HepG2 (cell line): ENCODE data around the gene ASL. TPM values are rescaled to one million over a fixed set of nuclear protein-coding genes. Genes with fewer than 3 reads are reported as not detected.

Experiments used
- CCDC6 ChIP-seq: sonication (generic); formaldehyde crosslinking; IDR thresholded peaks from 2 replicates; pipeline ENCODE4 v1.8.1; 2022; ENCODE audit warnings: mild to moderate bottlenecking, missing genetic modification reagents, moderate library complexity
- IRX3 ChIP-seq: sonication (generic); formaldehyde crosslinking; IDR thresholded peaks from 2 replicates; pipeline ENCODE4 v1.8.1; 2023; ENCODE audit warnings: mild to moderate bottlenecking, low read depth, missing genetic modification reagents, borderline replicate concordance
- KLF15 ChIP-seq: sonication (generic); formaldehyde crosslinking; IDR thresholded peaks from 2 replicates; pipeline ENCODE4 v1.8.1; 2023; ENCODE audit warnings: borderline replicate concordance, mild to moderate bottlenecking, inconsistent platforms, missing genetic modification reagents, mixed read lengths
- MIER3 ChIP-seq: IDR thresholded peaks from 2 replicates; pipeline ENCODE4 v1.6.1; 2016; ENCODE audit warnings: missing compliant biosample characterization, borderline replicate concordance
- RFX1 ChIP-seq: fragments of 450-650 bp; IDR thresholded peaks from 2 replicates; pipeline ENCODE4 v1.6.1; 2017
- SP4 ChIP-seq: sonication (generic); formaldehyde crosslinking; IDR thresholded peaks from 2 replicates; pipeline ENCODE4 v1.8.1; 2023; ENCODE audit warnings: mild to moderate bottlenecking, missing genetic modification reagents
- TOE1 ChIP-seq: sonication (generic); formaldehyde crosslinking; IDR thresholded peaks from 2 replicates; pipeline ENCODE4 v1.4.0; 2020; ENCODE audit warnings: mild to moderate bottlenecking, missing genetic modification reagents
- WIZ ChIP-seq: sonication (generic); formaldehyde crosslinking; IDR thresholded peaks from 2 replicates; pipeline ENCODE4 v1.5.1; 2020; ENCODE audit warnings: mild to moderate bottlenecking, missing genetic modification reagents
- ZFP36L1 ChIP-seq: sonication (generic); formaldehyde crosslinking; IDR thresholded peaks from 2 replicates; pipeline ENCODE4 v1.8.0; 2022; ENCODE audit warnings: mild to moderate bottlenecking, missing genetic modification reagents, moderate library complexity
- ZHX2 ChIP-seq, 2 experiments: sonication (generic) in 1 of 2; formaldehyde crosslinking in 1 of 2; IDR thresholded peaks; 2 replicates each; pipeline versions ENCODE4 v1.6.1 to v1.9.0; 2014 to 2022; ENCODE audit warnings: antibody characterized with exemption in 1 of 2, borderline replicate concordance in 1 of 2, inconsistent platforms in 1 of 2, low read depth in 1 of 2, missing genetic modification reagents in 1 of 2
- ZNF367 ChIP-seq: sonication (generic); formaldehyde crosslinking; IDR thresholded peaks from 2 replicates; pipeline ENCODE4 v1.4.0; 2020; ENCODE audit warnings: missing genetic modification reagents, borderline replicate concordance
- polyA plus RNA-seq, 8 experiments: library from polyadenylated mRNA; depleted of rRNA in 3 of 8; stranded (reverse) in 7 of 8; unstranded in 1 of 8; fragments of >200 nt; fragmentation: Illumina TruSeq in 4 of 8; extraction: Trizol in 4 of 8; gene quantifications; 2 replicates each; pipeline versions ENCODE4 v1.2.1 to v1.2.3, GENCODE V29; 2011 to 2016; ENCODE audit warnings: low read depth in 4 of 8, missing spikeins in 1 of 8, mixed read lengths in 1 of 8; ENCODE audit not compliant: insufficient read depth in 1 of 8
- total RNA-seq, 5 experiments: library from RNA; depleted of rRNA; stranded (reverse); fragments of >200 nt; fragmentation: Illumina TruSeq; extraction: Trizol; gene quantifications; 2 replicates each; pipeline ENCODE4 v1.2.3, GENCODE V29; 2016; ENCODE audit warnings: low read depth in 1 of 5
- TF ChIP-seq, protein P1 (sequence below): sonication (generic); formaldehyde crosslinking; IDR thresholded peaks from 2 replicates; pipeline ENCODE4 v1.5.1; 2020; ENCODE audit warnings: missing genetic modification reagents, mild to moderate bottlenecking, borderline replicate concordance
- TF ChIP-seq, protein P2 (sequence below): sonication (generic); formaldehyde crosslinking; IDR thresholded peaks from 2 replicates; pipeline ENCODE4 v1.8.1; 2023; ENCODE audit warnings: missing genetic modification reagents, mild to moderate bottlenecking, borderline replicate concordance
- TF ChIP-seq, protein P3 (sequence below): sonication (generic); formaldehyde crosslinking; IDR thresholded peaks from 2 replicates; pipeline ENCODE4 v1.8.0; 2022; ENCODE audit warnings: missing genetic modification reagents, mild to moderate bottlenecking, moderate library complexity, borderline replicate concordance

The ASL gene
- total and polyA plus RNA-seq, 2 of the 13 experiments (the other 11 are each of a cell fraction or from before 2014, with no cell fraction given) = 71.4 to 96.5 TPM

- TF ChIP-seq ZHX2 (IDR thresholded peaks at IDR 0.05; ENCODE audit: low read depth) (no peak), ZHX2 (CRISPR knock-in tag; IDR thresholded peaks at IDR 0.05; ENCODE audit: borderline replicate concordance) (0 out of 2 replicates have a peak, but pooled peaks have one; percentile 61), MIER3 (CRISPR knock-in tag) (peak; percentile 31; the same call in 1 of the 2 replicates), IRX3 (0 out of 2 replicates have a peak, but pooled peaks have one; percentile 46), RFX1 (no peak; the same call in 1 of the 2 replicates), ZNF367 (CRISPR knock-in tag) (0 out of 2 replicates have a peak, but pooled peaks have one; percentile 27), CCDC6 (CRISPR knock-in tag) (0 out of 2 replicates have a peak, but pooled peaks have one; percentile 37), ZFP36L1 (peak; percentile 82), SP4 (peak; percentile 94), KLF15 (CRISPR knock-in tag) (peak; percentile 91; the same call in 1 of the 2 replicates), TOE1 (no peak), WIZ (CRISPR knock-in tag) (no peak)
- TF ChIP-seq, protein P1, sequence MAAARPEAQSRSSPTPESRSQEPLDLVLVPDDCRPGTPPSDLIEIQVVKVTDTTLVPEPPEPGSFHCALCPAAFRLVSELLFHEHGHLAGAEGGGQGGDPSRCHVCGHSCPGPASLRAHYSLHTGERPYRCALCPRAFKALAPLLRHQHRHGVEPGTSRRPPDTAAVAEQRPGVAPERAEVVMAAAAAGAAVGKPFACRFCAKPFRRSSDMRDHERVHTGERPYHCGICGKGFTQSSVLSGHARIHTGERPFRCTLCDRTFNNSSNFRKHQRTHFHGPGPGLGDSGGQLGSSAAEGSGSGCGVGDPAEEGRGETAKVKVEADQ (CRISPR knock-in tag) = peak; percentile 94
- TF ChIP-seq, protein P2, sequence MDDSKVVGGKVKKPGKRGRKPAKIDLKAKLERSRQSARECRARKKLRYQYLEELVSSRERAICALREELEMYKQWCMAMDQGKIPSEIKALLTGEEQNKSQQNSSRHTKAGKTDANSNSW (CRISPR knock-in tag) = peak; percentile 73; the same call in 1 of the 2 replicates
- TF ChIP-seq, protein P3, sequence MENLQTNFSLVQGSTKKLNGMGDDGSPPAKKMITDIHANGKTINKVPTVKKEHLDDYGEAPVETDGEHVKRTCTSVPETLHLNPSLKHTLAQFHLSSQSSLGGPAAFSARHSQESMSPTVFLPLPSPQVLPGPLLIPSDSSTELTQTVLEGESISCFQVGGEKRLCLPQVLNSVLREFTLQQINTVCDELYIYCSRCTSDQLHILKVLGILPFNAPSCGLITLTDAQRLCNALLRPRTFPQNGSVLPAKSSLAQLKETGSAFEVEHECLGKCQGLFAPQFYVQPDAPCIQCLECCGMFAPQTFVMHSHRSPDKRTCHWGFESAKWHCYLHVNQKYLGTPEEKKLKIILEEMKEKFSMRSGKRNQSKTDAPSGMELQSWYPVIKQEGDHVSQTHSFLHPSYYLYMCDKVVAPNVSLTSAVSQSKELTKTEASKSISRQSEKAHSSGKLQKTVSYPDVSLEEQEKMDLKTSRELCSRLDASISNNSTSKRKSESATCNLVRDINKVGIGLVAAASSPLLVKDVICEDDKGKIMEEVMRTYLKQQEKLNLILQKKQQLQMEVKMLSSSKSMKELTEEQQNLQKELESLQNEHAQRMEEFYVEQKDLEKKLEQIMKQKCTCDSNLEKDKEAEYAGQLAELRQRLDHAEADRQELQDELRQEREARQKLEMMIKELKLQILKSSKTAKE (CRISPR knock-in tag) = 0 out of 2 replicates have a peak, but pooled peaks have one; percentile 41
These were observed at the start of gene ASL (continued) for GRCh38 chr7:66075590-66076461.
